22Rv1 (cell line): ENCODE data around the gene TRIM59.

Experiments used
- ZFX ChIP-seq: fragments of 450-650 bp; IDR thresholded peaks from 2 replicates; pipeline ENCODE4 v1.6.1; 2017; ENCODE audit warnings: antibody characterized with exemption, borderline replicate concordance
- TF ChIP-seq, protein P1 (sequence below): fragments of 450-650 bp; IDR thresholded peaks from 2 replicates; pipeline ENCODE4 v1.5.1; 2017; ENCODE audit warnings: mild to moderate bottlenecking

DNA sequence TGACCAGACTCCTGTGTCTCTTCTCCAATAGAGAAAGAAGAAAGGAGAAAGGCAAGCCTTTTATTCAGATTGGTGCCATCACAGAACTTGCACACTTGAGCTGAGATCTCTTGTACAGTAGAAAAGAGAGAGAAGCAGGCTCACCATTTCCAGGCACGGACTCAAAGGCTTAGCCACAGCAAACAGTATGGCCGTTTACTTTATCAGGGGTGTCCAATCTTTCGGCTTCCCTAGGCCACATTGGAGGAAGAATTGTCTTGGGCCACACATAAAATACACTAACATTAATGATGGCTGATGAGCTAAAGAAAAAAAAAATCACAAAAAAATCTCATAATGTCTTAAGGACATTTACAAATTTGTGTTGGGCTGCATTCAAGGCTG, 55.6 kb downstream of the TRIM59 start:
- TF ChIP-seq, protein P1, sequence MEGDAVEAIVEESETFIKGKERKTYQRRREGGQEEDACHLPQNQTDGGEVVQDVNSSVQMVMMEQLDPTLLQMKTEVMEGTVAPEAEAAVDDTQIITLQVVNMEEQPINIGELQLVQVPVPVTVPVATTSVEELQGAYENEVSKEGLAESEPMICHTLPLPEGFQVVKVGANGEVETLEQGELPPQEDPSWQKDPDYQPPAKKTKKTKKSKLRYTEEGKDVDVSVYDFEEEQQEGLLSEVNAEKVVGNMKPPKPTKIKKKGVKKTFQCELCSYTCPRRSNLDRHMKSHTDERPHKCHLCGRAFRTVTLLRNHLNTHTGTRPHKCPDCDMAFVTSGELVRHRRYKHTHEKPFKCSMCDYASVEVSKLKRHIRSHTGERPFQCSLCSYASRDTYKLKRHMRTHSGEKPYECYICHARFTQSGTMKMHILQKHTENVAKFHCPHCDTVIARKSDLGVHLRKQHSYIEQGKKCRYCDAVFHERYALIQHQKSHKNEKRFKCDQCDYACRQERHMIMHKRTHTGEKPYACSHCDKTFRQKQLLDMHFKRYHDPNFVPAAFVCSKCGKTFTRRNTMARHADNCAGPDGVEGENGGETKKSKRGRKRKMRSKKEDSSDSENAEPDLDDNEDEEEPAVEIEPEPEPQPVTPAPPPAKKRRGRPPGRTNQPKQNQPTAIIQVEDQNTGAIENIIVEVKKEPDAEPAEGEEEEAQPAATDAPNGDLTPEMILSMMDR: no peak
- TF ChIP-seq ZFX: no peak
